HG03097 (cell line): ENCODE results near the gene GPRIN3.

Source experiments
- ATAC-seq: cut with Tn5 transposase; IDR thresholded peaks from one replicate; pipeline ENCODE4 v1.9.1; 2021; ENCODE audit not compliant: unreplicated experiment, low FRiP score

Gene GPRIN3

GRCh38 chr4:89294573-89295269 lies 12.9 kb downstream of the GPRIN3 start:
- ATAC-seq = peak; percentile 83

GRCh38 chr4:89293299-89293698 lies 14.3 kb downstream of the GPRIN3 start:
- no peak for ATAC-seq

GRCh38 chr4:89290727-89291516 lies 16.7 kb downstream of the GPRIN3 start:
- ATAC-seq = no peak

GRCh38 chr4:89289312-89289711 lies 18.3 kb downstream of the GPRIN3 start:
- no peak for ATAC-seq

DNA sequence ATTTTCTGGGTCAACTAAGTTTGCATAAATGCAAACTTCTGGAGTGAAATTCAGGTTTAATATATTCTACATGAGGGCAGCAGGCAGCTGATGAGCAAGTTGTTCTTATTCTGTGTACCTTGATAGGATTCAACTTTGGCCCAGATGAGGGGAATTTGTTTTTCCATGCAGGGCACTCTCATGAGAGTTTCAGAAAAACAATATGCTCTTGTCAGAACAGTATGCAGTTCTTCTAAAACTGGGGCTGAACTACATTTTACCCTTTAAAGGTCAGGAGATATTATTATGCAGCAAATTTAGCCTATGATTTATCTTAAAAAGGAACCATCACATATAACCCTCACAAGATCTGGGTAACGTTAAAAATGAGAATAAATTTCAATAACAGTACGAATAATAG lies 19.2 kb downstream of the GPRIN3 start:
- ATAC-seq = no peak

- no peak for ATAC-seq
Observed at GRCh38 chr4:89287945-89288344, 19.7 kb downstream of the GPRIN3 start.

GRCh38 chr4:89285745-89286144 lies 21.9 kb downstream of the GPRIN3 start:
- ATAC-seq = no peak

DNA sequence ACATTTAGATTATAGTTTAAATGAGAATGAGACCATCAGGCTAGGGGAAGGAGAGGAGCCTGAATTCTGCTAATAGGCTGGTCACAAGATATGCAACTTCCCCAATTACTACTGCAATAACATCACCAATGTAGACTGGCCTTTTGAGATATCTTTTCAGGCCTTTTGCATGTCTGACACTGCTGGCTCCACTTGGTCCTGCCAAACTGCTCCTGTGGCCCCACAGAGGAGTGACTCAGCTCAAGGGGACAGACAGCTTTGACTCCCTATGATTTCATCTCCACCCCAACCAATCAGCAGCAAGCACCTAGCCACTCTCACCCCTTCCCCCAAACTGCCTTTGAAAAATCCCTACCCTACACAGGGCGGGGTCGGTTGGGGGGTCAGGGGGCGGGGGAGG lies 22.8 kb downstream of the GPRIN3 start:
- no peak for ATAC-seq

DNA sequence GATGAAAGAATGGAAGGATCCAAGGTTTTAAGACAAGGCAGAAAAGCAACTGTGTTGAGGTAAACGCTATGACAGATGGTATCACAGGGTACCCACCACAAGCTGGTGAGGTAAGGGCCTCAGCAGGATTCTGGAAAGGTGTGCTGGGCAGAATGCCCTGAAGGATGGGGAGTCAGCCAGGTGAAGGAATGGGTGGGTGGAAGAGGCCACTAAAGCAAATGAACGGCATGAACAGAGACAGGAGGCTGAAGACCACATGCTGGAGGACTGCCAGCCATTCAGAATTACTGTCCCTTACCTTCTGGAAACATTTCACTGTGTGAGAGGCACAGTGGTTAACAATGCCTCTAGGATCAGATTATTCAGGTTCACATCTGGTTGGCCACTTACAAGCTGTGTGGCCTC lies 23.6 kb downstream of the GPRIN3 start:
- no peak for ATAC-seq

GRCh38 chr4:89283226-89284009 lies 24.2 kb downstream of the GPRIN3 start:
- no peak for ATAC-seq

DNA sequence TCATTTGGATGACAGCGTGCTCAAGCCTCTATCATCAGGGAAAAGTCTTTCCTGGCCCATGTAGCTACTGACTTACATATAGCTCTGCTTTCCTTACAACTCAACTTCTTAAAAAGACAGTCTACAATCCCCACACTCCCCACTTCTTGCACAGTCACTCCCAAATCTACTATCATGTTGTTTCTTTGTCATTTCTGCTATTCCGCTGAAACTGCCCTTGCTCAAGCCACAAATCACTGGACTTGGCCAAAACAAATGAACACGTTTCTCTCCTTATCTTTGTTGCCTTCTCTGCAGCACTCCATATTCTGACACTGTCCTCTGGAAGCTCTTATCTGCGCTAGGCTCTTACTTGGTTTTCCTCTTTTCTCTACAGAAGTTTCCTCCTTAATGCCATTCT lies 28.2 kb downstream of the GPRIN3 start:
- ATAC-seq = no peak

DNA sequence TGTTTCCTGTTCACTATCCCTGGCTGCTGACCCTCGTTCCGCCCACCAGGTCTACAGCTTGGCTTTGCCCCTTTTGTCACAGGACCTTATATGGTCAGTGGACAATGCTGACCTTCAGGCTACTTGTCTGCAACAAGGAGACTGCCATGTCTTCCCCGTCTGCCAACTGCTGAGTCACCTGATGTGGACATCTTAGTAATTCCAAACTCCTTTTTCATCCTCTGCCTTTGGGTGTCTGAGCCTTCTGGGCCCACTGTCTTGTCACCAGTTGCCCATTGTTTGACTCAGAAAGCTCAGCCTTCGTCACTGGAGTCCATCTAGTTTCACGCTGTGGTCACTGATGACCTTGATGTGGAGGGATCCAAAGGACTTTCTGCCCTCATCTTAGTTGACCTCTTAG lies 30.2 kb downstream of the GPRIN3 start:
- ATAC-seq = no peak

- no peak for ATAC-seq
Observed at GRCh38 chr4:89276296-89276695, 31.3 kb downstream of the GPRIN3 start.

DNA sequence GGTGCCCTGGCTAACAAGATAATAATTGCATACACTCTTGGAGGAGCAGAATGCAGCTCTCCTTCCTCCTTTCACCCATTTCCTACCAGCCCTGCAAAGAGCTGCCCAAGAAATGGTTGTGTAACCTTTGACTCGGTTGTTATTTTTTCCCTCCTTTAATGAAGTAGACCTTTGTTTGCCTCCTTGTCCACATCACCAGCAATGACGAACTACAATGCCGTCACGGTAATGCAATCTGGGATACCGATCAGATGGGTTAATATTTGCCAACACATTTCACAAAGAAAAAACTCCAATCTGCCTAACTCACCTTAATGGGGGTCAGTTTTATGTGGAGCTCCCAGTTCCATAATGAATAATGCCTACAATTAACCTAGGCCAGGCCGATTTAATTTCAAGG lies 32.0 kb downstream of the GPRIN3 start:
- no peak for ATAC-seq

DNA sequence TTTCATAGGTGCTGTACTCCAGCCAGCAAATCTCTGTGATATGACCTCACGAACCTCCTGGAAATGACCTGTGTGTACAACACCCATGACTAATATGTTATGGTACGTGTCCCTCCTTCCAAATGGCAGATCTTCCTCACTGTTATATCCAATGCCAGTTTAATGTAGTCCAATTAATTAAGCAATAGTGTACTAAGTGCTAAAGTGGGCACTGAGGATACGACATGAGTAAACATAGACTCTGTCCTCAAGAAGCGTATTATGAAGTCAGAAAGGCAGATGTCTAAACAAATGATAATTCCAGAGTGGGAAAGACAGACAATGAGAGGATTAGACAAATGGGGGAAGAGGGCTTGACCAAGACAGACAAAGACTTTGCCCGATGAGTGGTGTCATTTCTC lies 33.9 kb downstream of the GPRIN3 start:
- no peak for ATAC-seq

DNA sequence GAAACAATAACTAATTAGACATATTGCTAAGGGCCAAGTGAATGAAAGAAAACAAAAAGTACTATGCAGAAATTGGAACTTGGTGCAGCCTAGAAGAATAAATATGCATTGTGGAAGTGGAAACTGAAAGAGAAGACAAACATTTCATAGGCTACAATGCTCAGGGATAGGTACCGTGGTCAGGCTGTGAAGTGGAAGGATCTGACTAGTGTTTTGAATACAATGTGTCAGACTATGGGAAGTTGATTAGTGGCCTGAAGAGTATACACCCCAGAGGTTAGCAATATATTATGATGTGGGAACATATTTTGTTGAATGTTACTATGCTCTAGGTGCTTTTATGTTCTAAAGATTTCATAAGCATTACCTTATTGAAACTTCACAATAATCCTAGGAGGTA lies 36.8 kb downstream of the GPRIN3 start:
- ATAC-seq = no peak

DNA sequence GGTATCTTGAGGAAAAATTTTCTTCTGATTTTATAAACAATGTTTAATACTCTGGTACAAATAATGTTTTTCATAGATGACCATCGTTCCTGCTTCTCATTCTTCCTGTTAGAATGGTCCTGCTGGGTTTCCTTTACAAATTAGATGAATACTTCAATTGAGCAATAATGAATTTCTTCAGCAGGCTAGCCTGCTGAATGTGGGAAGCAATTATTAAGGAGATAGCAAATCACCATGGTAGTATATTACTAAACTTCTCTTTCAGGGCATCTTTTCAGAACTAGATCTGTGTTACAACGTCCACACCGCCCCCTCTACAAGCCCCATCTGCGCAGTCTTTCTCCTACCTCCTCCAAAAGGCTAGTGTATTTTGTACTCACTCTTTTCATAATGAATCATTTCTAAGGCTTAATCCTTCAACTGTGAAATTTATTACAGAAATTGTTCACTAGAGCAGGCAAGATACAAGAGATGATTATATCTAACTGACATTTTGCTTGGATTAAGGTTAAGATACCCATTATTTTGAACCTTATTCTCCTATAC lies 38.4 kb downstream of the GPRIN3 start:
- ATAC-seq = no peak

DNA sequence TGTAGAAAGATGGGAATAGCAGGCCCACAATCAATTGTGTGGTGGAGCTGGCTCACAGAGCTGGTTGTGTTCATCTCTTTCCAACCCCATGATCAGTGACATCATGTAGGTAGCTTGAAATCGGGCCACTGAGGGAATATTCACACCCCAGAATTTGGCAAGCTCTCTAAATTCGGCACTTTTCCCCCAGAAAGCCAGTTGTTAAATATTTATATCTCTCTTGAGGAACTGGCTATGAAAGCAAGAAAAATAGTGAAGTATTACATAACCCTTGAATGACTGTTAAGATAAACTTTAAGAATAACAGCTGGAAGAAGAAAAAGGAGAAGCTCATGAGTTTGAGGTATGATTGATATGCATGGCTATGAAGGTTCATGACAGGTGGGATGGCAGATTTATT lies 38.9 kb downstream of the GPRIN3 start:
- ATAC-seq = no peak

DNA sequence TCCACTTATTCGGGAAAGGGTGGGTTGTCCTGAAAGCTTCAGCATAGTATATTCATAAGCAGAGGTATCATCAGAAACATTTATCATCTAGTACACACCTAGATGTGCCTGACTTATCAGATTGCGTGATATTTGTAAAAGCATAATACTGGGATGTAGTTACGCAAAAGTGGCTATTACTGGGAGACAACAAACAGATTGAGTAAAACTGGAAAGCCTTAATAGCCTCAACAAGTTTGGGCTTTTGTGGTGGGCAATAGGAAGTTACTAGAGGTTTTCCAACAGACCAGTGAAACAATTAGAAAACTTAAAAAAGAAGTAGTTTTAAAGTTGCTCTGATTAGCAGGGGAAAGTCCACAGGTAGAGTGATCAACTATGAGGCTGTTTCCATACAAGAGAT lies 39.8 kb downstream of the GPRIN3 start:
- no peak for ATAC-seq

DNA sequence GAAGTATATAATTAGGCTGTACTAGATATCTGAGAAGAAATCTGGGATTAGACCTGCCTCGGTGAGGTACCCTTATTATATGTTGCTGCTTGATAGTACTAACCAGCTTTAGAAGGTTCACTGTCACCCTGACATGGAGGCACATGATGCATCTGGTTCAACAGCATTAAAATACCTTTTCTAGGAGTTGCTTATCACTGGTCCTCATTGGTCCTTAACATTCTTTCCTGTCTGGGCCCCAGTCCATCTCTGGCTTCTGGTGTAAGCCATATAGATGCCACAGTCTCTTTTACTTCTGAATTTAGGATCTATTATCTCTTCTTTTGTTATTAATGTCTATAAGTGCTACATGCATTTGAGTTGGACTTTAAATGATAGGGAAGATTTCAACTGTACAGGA lies 40.2 kb downstream of the GPRIN3 start:
- no peak for ATAC-seq

- ATAC-seq = no peak
Observed at GRCh38 chr4:89266128-89266527, 41.5 kb downstream of the GPRIN3 start.
